Trophoblast cell (in vitro differentiated cells and primary cell): ENCODE data around the gene NECAB3.

Source experiments
- DNase-seq, 2 donors: peaks; one replicate each; pipeline ENCODE4 v3.0.0-alpha.2; 2016
- H2AFZ ChIP-seq: 2 replicates; pipeline ENCODE4 v1.6.1; 2013; ENCODE audit warnings: low read length, moderate library complexity, mild to moderate bottlenecking; ENCODE audit not compliant: insufficient read depth, poor library complexity
- H2AK5ac ChIP-seq: 2 replicates; pipeline ENCODE4 v1.6.1; 2013; ENCODE audit warnings: mild to moderate bottlenecking, low read length
- H2BK120ac ChIP-seq: 2 replicates; pipeline ENCODE4 v1.6.1; 2013; ENCODE audit warnings: low read length, mild to moderate bottlenecking, moderate library complexity; ENCODE audit not compliant: insufficient read depth, poor library complexity
- H2BK12ac ChIP-seq: 2 replicates; pipeline ENCODE4 v1.6.1; 2013; ENCODE audit warnings: mild to moderate bottlenecking, low read length, moderate library complexity
- H2BK5ac ChIP-seq: 2 replicates; pipeline ENCODE4 v1.6.1; 2013; ENCODE audit warnings: low read length, low read depth, moderate library complexity, mild to moderate bottlenecking; ENCODE audit not compliant: poor library complexity
- H3K14ac ChIP-seq: 2 replicates; pipeline ENCODE4 v1.6.1; 2013; ENCODE audit warnings: mild to moderate bottlenecking, low read length
- H3K18ac ChIP-seq: 2 replicates; pipeline ENCODE4 v1.6.1; 2013; ENCODE audit warnings: mild to moderate bottlenecking, low read length
- H3K23ac ChIP-seq: 2 replicates; pipeline ENCODE4 v1.6.1; 2013; ENCODE audit warnings: low read length
- H3K27ac ChIP-seq: 2 replicates; pipeline ENCODE4 v1.5.1; 2013; ENCODE audit warnings: low read depth, mild to moderate bottlenecking, inconsistent platforms, low read length, moderate library complexity
- H3K27me3 ChIP-seq: 2 replicates; pipeline ENCODE4 v1.6.1; 2013; ENCODE audit warnings: inconsistent platforms, mild to moderate bottlenecking, low read length, moderate library complexity; ENCODE audit not compliant: insufficient read depth
- H3K36me3 ChIP-seq, 2 experiments: 1 replicate in 1 of 2; 2 replicates in 1 of 2; pipeline ENCODE4 v1.6.1; 2013; ENCODE audit warnings: low read length in 2 of 2, mild to moderate bottlenecking in 2 of 2, moderate library complexity in 1 of 2; ENCODE audit not compliant: insufficient read depth in 2 of 2, control insufficient read depth in 1 of 2
- H3K4ac ChIP-seq: 2 replicates; pipeline ENCODE4 v1.6.1; 2013; ENCODE audit warnings: low read depth, mild to moderate bottlenecking, low read length, moderate library complexity
- H3K4me1 ChIP-seq, 2 experiments: 1 replicate in 1 of 2; 2 replicates in 1 of 2; pipeline ENCODE4 v1.6.1; 2013; ENCODE audit warnings: low read length in 2 of 2, mild to moderate bottlenecking in 2 of 2, moderate library complexity in 1 of 2; ENCODE audit not compliant: insufficient read depth in 2 of 2, control insufficient read depth in 1 of 2
- H3K4me2 ChIP-seq: 2 replicates; pipeline ENCODE4 v1.6.1; 2013; ENCODE audit warnings: inconsistent platforms, mild to moderate bottlenecking, low read length, moderate library complexity
- H3K4me3 ChIP-seq: 2 replicates; pipeline ENCODE4 v1.5.1; 2013; ENCODE audit warnings: mild to moderate bottlenecking, low read depth, low read length, inconsistent platforms
- H3K79me1 ChIP-seq: one replicate; pipeline ENCODE4 v1.6.1; 2013; ENCODE audit warnings: low read length
- H3K79me2 ChIP-seq: 2 replicates; pipeline ENCODE4 v1.6.1; 2013; ENCODE audit warnings: low read length, mild to moderate bottlenecking; ENCODE audit not compliant: control insufficient read depth, insufficient read depth, poor library complexity
- H3K9ac ChIP-seq: 2 replicates; pipeline ENCODE4 v1.6.1; 2013; ENCODE audit warnings: mild to moderate bottlenecking, low read length
- H3K9me3 ChIP-seq: 2 replicates; pipeline ENCODE4 v1.6.1; 2013; ENCODE audit warnings: low read depth, mild to moderate bottlenecking, control low read depth, inconsistent platforms, low read length; ENCODE audit not compliant: insufficient read depth
- H4K12ac ChIP-seq: 2 replicates; pipeline ENCODE4 v1.6.1; 2013; ENCODE audit warnings: low read depth, mild to moderate bottlenecking, low read length, moderate library complexity
- H4K8ac ChIP-seq: 2 replicates; pipeline ENCODE4 v1.6.1; 2013; ENCODE audit warnings: low read depth, mild to moderate bottlenecking, low read length, moderate library complexity
- H4K91ac ChIP-seq: one replicate; pipeline ENCODE4 v1.6.1; 2013; ENCODE audit warnings: low read depth, mild to moderate bottlenecking, low read length, moderate library complexity
- whole genome bisulfite sequencing: extraction: QIAGEN DNeasy Blood & Tissue Kit; methylation state at CpG from one replicate; pipeline ENCODE4 v1.1.7; 2013; ENCODE audit warnings: missing lambda C conversion rate; ENCODE audit not compliant: insufficient read length, insufficient coverage; ENCODE audit errors: extremely low coverage; 5-methylcytosine and 5-hydroxymethylcytosine counted together

The NECAB3 gene

GRCh38 chr20:33704197-33704924 lies 30.1 kb upstream of the NECAB3 start:
- Histone ChIP-seq H3K9me3 (peaks cover 11% of the 10 kb centered on the region), H3K4me3 (no peak overlapping the region), H2BK120ac (no peak overlapping the region), H3K14ac (no peak overlapping the region), H4K12ac (no peak overlapping the region), H3K27me3 (no peaks in the 10 kb centered on the region), H3K4me2 (no peak overlapping the region), H2BK12ac (no peak overlapping the region), H4K91ac (no peak overlapping the region), H4K8ac (no peak overlapping the region), H2AK5ac (no peak overlapping the region), H3K9ac (no peak overlapping the region), H3K79me1 (no peaks in the 10 kb centered on the region), H3K4ac (no peak overlapping the region), H2BK5ac (no peak overlapping the region), H3K23ac (no peak overlapping the region), H2AFZ (no peak overlapping the region), H3K36me3 (no peaks in the 10 kb centered on the region), H3K4me1 (peaks cover 0 to 2% of the 10 kb centered on the region in 2 experiments), H3K18ac (no peak overlapping the region), H3K79me2 (no peaks in the 10 kb centered on the region), H3K27ac (no peak overlapping the region)
- no peak for DNase-seq
- no CpG with 5 or more reads among the region's 11 CpGs for WGBS

- Histone ChIP-seq H3K36me3 (no peaks in the 10 kb centered on the region), H2AK5ac (no peak overlapping the region), H3K4me3 (no peak overlapping the region), H3K18ac (no peak overlapping the region), H3K14ac (no peak overlapping the region), H2BK5ac (no peak overlapping the region), H3K27ac (no peak overlapping the region), H3K79me1 (no peaks in the 10 kb centered on the region), H4K91ac (no peak overlapping the region), H3K23ac (no peak overlapping the region), H2BK120ac (no peak overlapping the region), H3K9me3 (peaks cover 11% of the 10 kb centered on the region), H3K4me1 (peaks cover 0 to 2% of the 10 kb centered on the region in 2 experiments), H3K79me2 (no peaks in the 10 kb centered on the region), H2AFZ (no peak overlapping the region), H3K9ac (no peak overlapping the region), H2BK12ac (no peak overlapping the region), H4K8ac (no peak overlapping the region), H4K12ac (no peak overlapping the region), H3K4ac (no peak overlapping the region), H3K4me2 (no peak overlapping the region), H3K27me3 (no peaks in the 10 kb centered on the region)
- DNase-seq: no peak
- no CpG with 5 or more reads among the region's 8 CpGs for WGBS
Measured at GRCh38 chr20:33703498-33704137, 29.4 kb upstream of the NECAB3 start.

- no CpG with 5 or more reads among the region's 5 CpGs for WGBS
- Histone ChIP-seq H3K4me1 (peaks cover 0 to 2% of the 10 kb centered on the region in 2 experiments), H3K9ac (no peak overlapping the region), H3K4me2 (no peak overlapping the region), H4K8ac (no peak overlapping the region), H2BK120ac (no peak overlapping the region), H3K79me1 (no peaks in the 10 kb centered on the region), H3K23ac (no peak overlapping the region), H3K4me3 (no peak overlapping the region), H3K18ac (no peak overlapping the region), H2BK5ac (no peak overlapping the region), H3K9me3 (peaks cover 12% of the 10 kb centered on the region), H3K27me3 (no peaks in the 10 kb centered on the region), H4K91ac (no peak overlapping the region), H3K14ac (no peak overlapping the region), H4K12ac (no peak overlapping the region), H2AK5ac (no peak overlapping the region), H3K79me2 (no peaks in the 10 kb centered on the region), H2AFZ (no peak overlapping the region), H3K4ac (no peak overlapping the region), H2BK12ac (no peak overlapping the region), H3K36me3 (no peaks in the 10 kb centered on the region), H3K27ac (no peak overlapping the region)
- DNase-seq: no peak
Measured at GRCh38 chr20:33702861-33703260, 28.6 kb upstream of the NECAB3 start.

GRCh38 chr20:33701629-33702450 lies 27.6 kb upstream of the NECAB3 start:
- Histone ChIP-seq H3K27me3 (no peaks in the 10 kb centered on the region), H3K79me2 (no peaks in the 10 kb centered on the region), H3K4ac (no peak overlapping the region), H3K36me3 (no peaks in the 10 kb centered on the region), H3K23ac (no peak overlapping the region), H3K4me3 (no peak overlapping the region), H3K79me1 (no peaks in the 10 kb centered on the region), H3K9ac (no peak overlapping the region), H4K8ac (no peak overlapping the region), H2AK5ac (no peak overlapping the region), H3K4me1 (peaks cover 0 to 2% of the 10 kb centered on the region in 2 experiments), H3K9me3 (peaks cover 12% of the 10 kb centered on the region), H2BK120ac (no peak overlapping the region), H4K12ac (no peak overlapping the region), H3K14ac (no peak overlapping the region), H3K27ac (no peak overlapping the region), H2BK5ac (no peak overlapping the region), H3K4me2 (no peak overlapping the region), H3K18ac (no peak overlapping the region), H2AFZ (no peak overlapping the region), H2BK12ac (no peak overlapping the region), H4K91ac (no peak overlapping the region)
- DNase-seq: no peak
- no CpG with 5 or more reads among the region's 27 CpGs for WGBS
